SJCRH30 (cell line): ENCODE data around the gene CAMKMT. TPM values are rescaled to one million over a fixed set of nuclear protein-coding genes. Genes with fewer than 3 reads are reported as not detected.
A peak's percentile ranks its signal among the peaks of the same experiment; 100 is the strongest.

ENCODE experiments used
- DNase-seq, 2 experiments: peaks; one replicate each; pipeline ENCODE4 v3.0.0-alpha.2; 2015 to 2020
- H3K27ac ChIP-seq: fragments of 250-450 bp; sonication (Bioruptor Pico); 2 replicates; pipeline ENCODE4 v1.5.1; 2020; ENCODE audit warnings: mild to moderate bottlenecking, moderate library complexity
- H3K27me3 ChIP-seq: fragments of 250-450 bp; sonication (Bioruptor Pico); 2 replicates; pipeline ENCODE4 v1.5.1; 2020; ENCODE audit warnings: mild to moderate bottlenecking, moderate library complexity
- H3K36me3 ChIP-seq: fragments of 250-450 bp; sonication (Bioruptor Pico); 2 replicates; pipeline ENCODE4 v1.5.1; 2020; ENCODE audit warnings: mild to moderate bottlenecking, moderate library complexity
- H3K4me1 ChIP-seq: fragments of 250-450 bp; sonication (Bioruptor Pico); 2 replicates; pipeline ENCODE4 v1.5.1; 2020; ENCODE audit warnings: mild to moderate bottlenecking, moderate library complexity
- H3K4me3 ChIP-seq: fragments of 250-450 bp; sonication (Bioruptor Pico); 2 replicates; pipeline ENCODE4 v1.5.1; 2020; ENCODE audit warnings: mild to moderate bottlenecking, moderate library complexity
- H3K9me3 ChIP-seq: fragments of 250-450 bp; sonication (Bioruptor Pico); replicated peaks from 2 replicates; pipeline ENCODE4 v1.5.1; 2020; ENCODE audit warnings: mild to moderate bottlenecking, moderate library complexity
- total RNA-seq: library from RNA; depleted of rRNA; stranded (reverse); fragments of >200 nt; shearing (Covaris generic); gene quantifications from 2 replicates; pipeline ENCODE4 v1.2.3, GENCODE V29; 2014

The CAMKMT gene
- total RNA-seq, 1 experiment from 2014 or later: 11.3 TPM

- Histone ChIP-seq H3K4me3 (no peak overlapping the region), H3K9me3 (no peaks in the 10 kb centered on the region), H3K36me3 (no peaks in the 10 kb centered on the region), H3K27ac (no peak overlapping the region), H3K4me1 (no peaks in the 10 kb centered on the region), H3K27me3 (no peaks in the 10 kb centered on the region)
- no peak for DNase-seq
These were observed 87.2 kb downstream of the CAMKMT start for GRCh38 chr2:44448860-44449527.

GRCh38 chr2:44450082-44450481, 88.3 kb downstream of the CAMKMT start:
- no peaks in the 10 kb centered on the region for H3K4me1 ChIP-seq
- no peak overlapping the region for H3K27ac ChIP-seq
- H3K9me3 ChIP-seq: no peaks in the 10 kb centered on the region
- H3K27me3 ChIP-seq: no peaks in the 10 kb centered on the region
- no peak overlapping the region for H3K4me3 ChIP-seq
- DNase-seq: no peak
- H3K36me3 ChIP-seq: no peaks in the 10 kb centered on the region

GRCh38 chr2:44450806-44451205, 89.1 kb downstream of the CAMKMT start:
- Histone ChIP-seq H3K27ac (no peak overlapping the region), H3K27me3 (no peaks in the 10 kb centered on the region), H3K4me3 (no peak overlapping the region), H3K36me3 (no peaks in the 10 kb centered on the region), H3K4me1 (no peaks in the 10 kb centered on the region), H3K9me3 (no peaks in the 10 kb centered on the region)
- DNase-seq: no peak

- DNase-seq: no peak
- H3K4me1 ChIP-seq: no peaks in the 10 kb centered on the region
- no peak overlapping the region for H3K27ac ChIP-seq
These were observed 90.4 kb downstream of the CAMKMT start for GRCh38 chr2:44452069-44452583.

GRCh38 chr2:44453259-44453658, 91.5 kb downstream of the CAMKMT start:
- no peaks in the 10 kb centered on the region for H3K9me3 ChIP-seq
- no peak overlapping the region for H3K27ac ChIP-seq

More at GRCh38 chr2:44452069-44452583, 90.4 kb downstream of the CAMKMT start:
- Histone ChIP-seq H3K27me3 (no peaks in the 10 kb centered on the region), H3K36me3 (no peaks in the 10 kb centered on the region), H3K9me3 (no peaks in the 10 kb centered on the region), H3K4me3 (no peak overlapping the region)

GRCh38 chr2:44455877-44456276, 94.1 kb downstream of the CAMKMT start:
- Histone ChIP-seq H3K9me3 (no peaks in the 10 kb centered on the region), H3K36me3 (no peaks in the 10 kb centered on the region), H3K27me3 (no peaks in the 10 kb centered on the region), H3K4me3 (no peak overlapping the region), H3K27ac (no peak overlapping the region), H3K4me1 (no peaks in the 10 kb centered on the region)
- DNase-seq: no peak

More at GRCh38 chr2:44453259-44453658, 91.5 kb downstream of the CAMKMT start:
- no peak overlapping the region for H3K4me3 ChIP-seq
- H3K4me1 ChIP-seq: no peaks in the 10 kb centered on the region
- H3K36me3 ChIP-seq: no peaks in the 10 kb centered on the region
- DNase-seq: no peak
- no peaks in the 10 kb centered on the region for H3K27me3 ChIP-seq

GRCh38 chr2:44456946-44457345, 95.2 kb downstream of the CAMKMT start:
- H3K4me1 ChIP-seq: no peaks in the 10 kb centered on the region
- no peaks in the 10 kb centered on the region for H3K36me3 ChIP-seq
- H3K4me3 ChIP-seq: no peak overlapping the region
- no peak overlapping the region for H3K27ac ChIP-seq
- H3K27me3 ChIP-seq: no peaks in the 10 kb centered on the region
- DNase-seq: no peak
- H3K9me3 ChIP-seq: no peaks in the 10 kb centered on the region

GRCh38 chr2:44459739-44460138, 98.0 kb downstream of the CAMKMT start:
- Histone ChIP-seq H3K4me3 (no peak overlapping the region), H3K27ac (no peak overlapping the region), H3K36me3 (no peaks in the 10 kb centered on the region), H3K9me3 (peaks cover 7% of the 10 kb centered on the region; the same call in 1 of the 2 replicates), H3K27me3 (no peaks in the 10 kb centered on the region), H3K4me1 (no peaks in the 10 kb centered on the region)
- no peak for DNase-seq

- no peak overlapping the region for H3K4me3 ChIP-seq
- no peaks in the 10 kb centered on the region for H3K36me3 ChIP-seq
- no peaks in the 10 kb centered on the region for H3K4me1 ChIP-seq
- H3K27me3 ChIP-seq: no peaks in the 10 kb centered on the region
- no peak for DNase-seq
- H3K27ac ChIP-seq: no peak overlapping the region
- H3K9me3 ChIP-seq: peaks cover 8% of the 10 kb centered on the region; the same call in 1 of the 2 replicates
These were observed 101.4 kb downstream of the CAMKMT start for GRCh38 chr2:44462934-44463849.

GRCh38 chr2:44464437-44464836, 102.7 kb downstream of the CAMKMT start:
- no peak for DNase-seq
- H3K27ac ChIP-seq: no peak overlapping the region
- H3K36me3 ChIP-seq: no peaks in the 10 kb centered on the region
- H3K4me1 ChIP-seq: no peaks in the 10 kb centered on the region
- no peaks in the 10 kb centered on the region for H3K27me3 ChIP-seq
- no peak overlapping the region for H3K4me3 ChIP-seq
- peaks cover 8% of the 10 kb centered on the region; the same call in 1 of the 2 replicates for H3K9me3 ChIP-seq

- no peaks in the 10 kb centered on the region for H3K36me3 ChIP-seq
- no peak overlapping the region for H3K4me3 ChIP-seq
- H3K4me1 ChIP-seq: no peaks in the 10 kb centered on the region
- no peak overlapping the region for H3K27ac ChIP-seq
- H3K9me3 ChIP-seq: no peaks in the 10 kb centered on the region
- no peaks in the 10 kb centered on the region for H3K27me3 ChIP-seq
- DNase-seq: no peak
These were observed 108.4 kb downstream of the CAMKMT start for GRCh38 chr2:44470151-44470550.

- no peaks in the 10 kb centered on the region for H3K9me3 ChIP-seq
- peaks cover 5% of the 10 kb centered on the region for H3K4me1 ChIP-seq
- no peak overlapping the region for H3K4me3 ChIP-seq
- H3K27ac ChIP-seq: no peak overlapping the region
- H3K36me3 ChIP-seq: no peaks in the 10 kb centered on the region
- DNase-seq: no peak
- H3K27me3 ChIP-seq: no peaks in the 10 kb centered on the region
These were observed 116.1 kb downstream of the CAMKMT start for GRCh38 chr2:44477657-44478414.

GRCh38 chr2:44479127-44479887, 117.6 kb downstream of the CAMKMT start:
- Histone ChIP-seq H3K27ac (no peak overlapping the region; the same call in 1 of the 2 replicates), H3K4me1 (peaks cover 5% of the 10 kb centered on the region), H3K4me3 (no peak overlapping the region), H3K27me3 (no peaks in the 10 kb centered on the region), H3K36me3 (no peaks in the 10 kb centered on the region), H3K9me3 (no peaks in the 10 kb centered on the region)
- peak; percentile 72 to 95 for DNase-seq

GRCh38 chr2:44480068-44480467, 118.3 kb downstream of the CAMKMT start:
- Histone ChIP-seq H3K36me3 (no peaks in the 10 kb centered on the region), H3K4me3 (no peak overlapping the region), H3K9me3 (no peaks in the 10 kb centered on the region), H3K27ac (no peak overlapping the region; the same call in 1 of the 2 replicates), H3K4me1 (peaks cover 5% of the 10 kb centered on the region), H3K27me3 (no peaks in the 10 kb centered on the region)
- no peak for DNase-seq
